Neural cell (in vitro differentiated cells): Measurements from ENCODE around the gene SLC12A7. TPM values are rescaled to one million over a fixed set of nuclear protein-coding genes. Genes with fewer than 3 reads are reported as not detected.

Experiments used
- H2AFZ ChIP-seq: fragments of 200-600, 300-800 bp; sonication (generic), shearing (Covaris generic); 2 replicates; pipeline ENCODE4 v1.6.0; 2014; ENCODE audit warnings: low read depth, mild to moderate bottlenecking, antibody characterized with exemption, low read length, moderate library complexity
- H3F3A ChIP-seq: fragments of 200-600 bp; shearing (Covaris generic); 2 replicates; pipeline ENCODE4 v1.6.1; 2016; ENCODE audit warnings: mild to moderate bottlenecking, moderate library complexity, mixed read lengths, antibody characterized with exemption, low read length; ENCODE audit not compliant: insufficient read depth, poor library complexity, severe bottlenecking
- H3K27ac ChIP-seq: fragments of 200-600, 300-800 bp; sonication (generic), shearing (Covaris generic); 2 replicates; pipeline ENCODE4 v1.5.1; 2014; ENCODE audit warnings: mild to moderate bottlenecking, low read length, moderate library complexity
- H3K27me3 ChIP-seq: fragments of 300-800, 200-600 bp; sonication (generic), shearing (Covaris generic); 2 replicates; pipeline ENCODE4 v1.6.0; 2014; ENCODE audit warnings: mild to moderate bottlenecking, low read depth, low read length, moderate library complexity; ENCODE audit not compliant: insufficient read depth
- H3K36me3 ChIP-seq: fragments of 300-800, 200-600 bp; sonication (generic), shearing (Covaris generic); 2 replicates; pipeline ENCODE4 v1.5.1; 2014; ENCODE audit warnings: mild to moderate bottlenecking, antibody characterized with exemption, low read length, moderate library complexity; ENCODE audit not compliant: insufficient read depth
- H3K4me2 ChIP-seq: fragments of 300-800, 200-600 bp; sonication (generic), shearing (Covaris generic); 2 replicates; pipeline ENCODE4 v1.6.0; 2014; ENCODE audit warnings: mild to moderate bottlenecking, low read length
- H3K4me3 ChIP-seq: fragments of 300-800, 200-600 bp; sonication (generic), shearing (Covaris generic); 2 replicates; pipeline ENCODE4 v1.5.1; 2014; ENCODE audit warnings: mild to moderate bottlenecking, low read length, moderate library complexity
- H3K79me2 ChIP-seq: fragments of 200-600 bp; shearing (Covaris generic); replicated peaks from 2 replicates; pipeline ENCODE4 v1.6.0; 2014; ENCODE audit warnings: mild to moderate bottlenecking, low read length, moderate library complexity; ENCODE audit not compliant: insufficient read depth
- H3K9ac ChIP-seq: fragments of 300-800, 200-600 bp; sonication (generic), shearing (Covaris generic); 2 replicates; pipeline ENCODE4 v1.6.1; 2016; ENCODE audit warnings: mild to moderate bottlenecking, low read length, mixed read lengths
- H3K9me2 ChIP-seq: fragments of 200-600 bp; shearing (Covaris generic); 2 replicates; pipeline ENCODE4 v1.6.1; 2016; ENCODE audit warnings: mild to moderate bottlenecking, low read length, mixed read lengths; ENCODE audit not compliant: insufficient read depth
- H3K9me3 ChIP-seq: fragments of 200-600, 300-800 bp; sonication (generic), shearing (Covaris generic); 2 replicates; pipeline ENCODE4 v1.6.1; 2016; ENCODE audit warnings: mild to moderate bottlenecking, mixed run types, low read length, moderate library complexity, mixed read lengths
- H4K20me1 ChIP-seq: fragments of 200-600 bp; shearing (Covaris generic); 2 replicates; pipeline ENCODE4 v1.6.1; 2016; ENCODE audit warnings: mild to moderate bottlenecking, mixed run types; ENCODE audit not compliant: insufficient read depth
- EP300 ChIP-seq: fragments of 450-650 bp; conservative IDR thresholded peaks from 2 replicates; pipeline ENCODE4 v1.6.1; 2014; ENCODE audit warnings: antibody characterized with exemption, mild to moderate bottlenecking, moderate library complexity; ENCODE audit not compliant: poor library complexity, severe bottlenecking
- EZH2 ChIP-seq: fragments of 200-600, 300-800 bp; shearing (Covaris generic), sonication (generic); IDR thresholded peaks from 2 replicates; pipeline ENCODE4 v1.6.1; 2014; ENCODE audit warnings: antibody characterized with exemption, low read length, borderline replicate concordance, mild to moderate bottlenecking; ENCODE audit not compliant: insufficient read depth, poor library complexity, severe bottlenecking
- MXI1 ChIP-seq: fragments of 450-650 bp; conservative IDR thresholded peaks from 2 replicates; pipeline ENCODE4 v1.6.1; 2014; ENCODE audit warnings: antibody characterized with exemption, mild to moderate bottlenecking; ENCODE audit not compliant: poor library complexity, severe bottlenecking
- POLR2AphosphoS5 ChIP-seq: IDR thresholded peaks from 2 replicates; pipeline ENCODE4 v1.6.1; 2012
- RAD21 ChIP-seq: fragments of 450-650 bp; conservative IDR thresholded peaks from 2 replicates; pipeline ENCODE4 v1.6.1; 2014; ENCODE audit warnings: antibody characterized with exemption, mild to moderate bottlenecking, moderate library complexity
- SMC3 ChIP-seq: fragments of 450-650 bp; conservative IDR thresholded peaks from 2 replicates; pipeline ENCODE4 v1.6.1; 2014; ENCODE audit warnings: antibody characterized with exemption, mild to moderate bottlenecking, moderate library complexity; ENCODE audit not compliant: poor library complexity
- TAF1 ChIP-seq: IDR thresholded peaks from 2 replicates; pipeline ENCODE4 v1.6.1; 2012; ENCODE audit warnings: low read depth
- polyA plus RNA-seq: library from polyadenylated mRNA; depleted of rRNA; stranded (reverse); fragments of >200 nt; gene quantifications from 2 replicates; pipeline ENCODE4 v1.2.3, GENCODE V29; 2014
- TF ChIP-seq, protein P1 (sequence below): fragments of 450-650 bp; IDR thresholded peaks from 2 replicates; pipeline ENCODE4 v1.5.1; 2014; ENCODE audit warnings: antibody characterized with exemption, mild to moderate bottlenecking, moderate library complexity; ENCODE audit not compliant: poor library complexity, severe bottlenecking
- TF ChIP-seq, protein P2 (sequence below): IDR thresholded peaks from 2 replicates; pipeline ENCODE4 v1.6.1; 2012; ENCODE audit warnings: borderline replicate concordance

The SLC12A7 gene
- polyA plus RNA-seq, 1 donor from 2014 or later = 4.5 TPM

DNA sequence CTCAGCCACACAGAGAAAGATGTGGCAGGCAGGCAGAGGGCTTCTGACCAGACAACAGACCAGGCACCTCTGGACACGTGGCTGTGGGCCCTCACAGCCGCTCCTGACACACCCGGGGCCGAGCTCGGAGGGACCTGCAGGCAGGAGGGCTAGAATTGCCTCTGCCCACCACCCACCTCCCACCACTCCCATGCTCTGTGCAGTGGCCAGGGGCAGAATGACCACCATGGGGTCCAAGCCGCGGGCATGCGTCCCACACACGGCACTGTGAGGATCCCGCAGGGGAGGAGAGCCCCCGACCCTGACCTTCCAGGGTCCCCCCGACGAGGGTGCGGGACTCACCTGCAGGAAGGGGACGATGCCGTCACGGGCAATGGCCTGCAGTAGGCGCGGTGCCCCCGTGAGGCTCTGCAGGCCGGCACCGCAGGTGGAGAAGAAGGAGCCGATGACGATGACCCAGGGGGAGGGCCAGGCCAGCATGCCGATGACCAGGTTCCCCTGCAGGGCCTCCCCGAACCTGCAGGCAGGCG is 34.3 kb downstream of the SLC12A7 start:
- TF ChIP-seq TAF1 = no peak
- TF ChIP-seq POLR2AphosphoS5 = no peak
- TF ChIP-seq, protein P1, sequence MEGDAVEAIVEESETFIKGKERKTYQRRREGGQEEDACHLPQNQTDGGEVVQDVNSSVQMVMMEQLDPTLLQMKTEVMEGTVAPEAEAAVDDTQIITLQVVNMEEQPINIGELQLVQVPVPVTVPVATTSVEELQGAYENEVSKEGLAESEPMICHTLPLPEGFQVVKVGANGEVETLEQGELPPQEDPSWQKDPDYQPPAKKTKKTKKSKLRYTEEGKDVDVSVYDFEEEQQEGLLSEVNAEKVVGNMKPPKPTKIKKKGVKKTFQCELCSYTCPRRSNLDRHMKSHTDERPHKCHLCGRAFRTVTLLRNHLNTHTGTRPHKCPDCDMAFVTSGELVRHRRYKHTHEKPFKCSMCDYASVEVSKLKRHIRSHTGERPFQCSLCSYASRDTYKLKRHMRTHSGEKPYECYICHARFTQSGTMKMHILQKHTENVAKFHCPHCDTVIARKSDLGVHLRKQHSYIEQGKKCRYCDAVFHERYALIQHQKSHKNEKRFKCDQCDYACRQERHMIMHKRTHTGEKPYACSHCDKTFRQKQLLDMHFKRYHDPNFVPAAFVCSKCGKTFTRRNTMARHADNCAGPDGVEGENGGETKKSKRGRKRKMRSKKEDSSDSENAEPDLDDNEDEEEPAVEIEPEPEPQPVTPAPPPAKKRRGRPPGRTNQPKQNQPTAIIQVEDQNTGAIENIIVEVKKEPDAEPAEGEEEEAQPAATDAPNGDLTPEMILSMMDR = no peak
- TF ChIP-seq EZH2 = no peak
- no peak for TF ChIP-seq SMC3
- TF ChIP-seq RAD21 = no peak
- no peak for TF ChIP-seq MXI1
- TF ChIP-seq EP300 = no peak
- TF ChIP-seq, protein P2, sequence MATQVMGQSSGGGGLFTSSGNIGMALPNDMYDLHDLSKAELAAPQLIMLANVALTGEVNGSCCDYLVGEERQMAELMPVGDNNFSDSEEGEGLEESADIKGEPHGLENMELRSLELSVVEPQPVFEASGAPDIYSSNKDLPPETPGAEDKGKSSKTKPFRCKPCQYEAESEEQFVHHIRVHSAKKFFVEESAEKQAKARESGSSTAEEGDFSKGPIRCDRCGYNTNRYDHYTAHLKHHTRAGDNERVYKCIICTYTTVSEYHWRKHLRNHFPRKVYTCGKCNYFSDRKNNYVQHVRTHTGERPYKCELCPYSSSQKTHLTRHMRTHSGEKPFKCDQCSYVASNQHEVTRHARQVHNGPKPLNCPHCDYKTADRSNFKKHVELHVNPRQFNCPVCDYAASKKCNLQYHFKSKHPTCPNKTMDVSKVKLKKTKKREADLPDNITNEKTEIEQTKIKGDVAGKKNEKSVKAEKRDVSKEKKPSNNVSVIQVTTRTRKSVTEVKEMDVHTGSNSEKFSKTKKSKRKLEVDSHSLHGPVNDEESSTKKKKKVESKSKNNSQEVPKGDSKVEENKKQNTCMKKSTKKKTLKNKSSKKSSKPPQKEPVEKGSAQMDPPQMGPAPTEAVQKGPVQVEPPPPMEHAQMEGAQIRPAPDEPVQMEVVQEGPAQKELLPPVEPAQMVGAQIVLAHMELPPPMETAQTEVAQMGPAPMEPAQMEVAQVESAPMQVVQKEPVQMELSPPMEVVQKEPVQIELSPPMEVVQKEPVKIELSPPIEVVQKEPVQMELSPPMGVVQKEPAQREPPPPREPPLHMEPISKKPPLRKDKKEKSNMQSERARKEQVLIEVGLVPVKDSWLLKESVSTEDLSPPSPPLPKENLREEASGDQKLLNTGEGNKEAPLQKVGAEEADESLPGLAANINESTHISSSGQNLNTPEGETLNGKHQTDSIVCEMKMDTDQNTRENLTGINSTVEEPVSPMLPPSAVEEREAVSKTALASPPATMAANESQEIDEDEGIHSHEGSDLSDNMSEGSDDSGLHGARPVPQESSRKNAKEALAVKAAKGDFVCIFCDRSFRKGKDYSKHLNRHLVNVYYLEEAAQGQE = no peak
- no peak overlapping the region for H3K4me3 ChIP-seq

DNA sequence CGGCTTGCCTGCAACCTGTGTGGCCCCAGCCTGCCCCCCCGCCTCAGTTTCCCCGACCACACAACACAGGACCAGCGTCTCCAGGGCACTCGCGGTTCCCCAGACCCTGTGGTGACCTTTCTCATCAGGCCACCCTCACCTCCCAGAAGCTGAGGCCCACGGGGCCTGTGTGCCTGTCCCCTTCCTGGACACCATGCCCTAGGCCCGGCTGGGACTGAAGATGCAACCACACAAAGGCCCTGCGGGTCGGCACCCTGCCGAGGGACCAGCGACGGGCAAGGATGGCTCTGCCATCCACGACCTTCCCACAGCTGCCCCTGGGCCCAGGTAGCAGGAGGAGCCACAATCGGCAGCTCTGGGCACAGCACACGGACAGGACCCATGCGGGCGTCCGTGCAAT is 34.8 kb downstream of the SLC12A7 start:
- Histone ChIP-seq H3K4me2 (no peak overlapping the region), H3F3A (no peaks in the 10 kb centered on the region), H3K79me2 (no peaks in the 10 kb centered on the region), H3K4me3 (no peak overlapping the region), H3K36me3 (no peaks in the 10 kb centered on the region), H3K9ac (no peak overlapping the region), H3K9me3 (no peaks in the 10 kb centered on the region), H2AFZ (no peak overlapping the region), H3K27me3 (no peaks in the 10 kb centered on the region), H3K9me2 (no peaks in the 10 kb centered on the region), H3K27ac (no peak overlapping the region), H4K20me1 (no peaks in the 10 kb centered on the region)
- TF ChIP-seq MXI1 (no peak), EP300 (no peak)

More for the DNA sequence above, 34.3 kb downstream of the SLC12A7 start:
- Histone ChIP-seq H3K4me2 (no peak overlapping the region), H3K27ac (no peak overlapping the region), H3K9me2 (no peaks in the 10 kb centered on the region), H3F3A (no peaks in the 10 kb centered on the region), H2AFZ (no peak overlapping the region), H3K36me3 (no peaks in the 10 kb centered on the region), H3K9ac (no peak overlapping the region), H3K9me3 (no peaks in the 10 kb centered on the region), H3K79me2 (no peaks in the 10 kb centered on the region), H4K20me1 (no peaks in the 10 kb centered on the region), H3K27me3 (no peaks in the 10 kb centered on the region)
